Neural progenitor cell (in vitro differentiated cells): ENCODE data around the gene KRTAP5-4. TPM values are rescaled to one million over a fixed set of nuclear protein-coding genes. Genes with fewer than 3 reads are reported as not detected.

ENCODE experiments used
- DNase-seq: peaks from one replicate; pipeline ENCODE4 v3.0.0-alpha.2; 2016; ENCODE audit warnings: low spot score
- H2AFZ ChIP-seq: fragments of 200-600 bp; sonication (generic); replicated peaks from 2 replicates; pipeline ENCODE4 v1.6.1; 2016; ENCODE audit warnings: antibody characterized with exemption
- H3F3A ChIP-seq: fragments of 200-600 bp; sonication (generic); 2 replicates; pipeline ENCODE4 v1.6.1; 2016; ENCODE audit warnings: antibody characterized with exemption, low read depth
- H3K27ac ChIP-seq: fragments of 200-600 bp; sonication (generic); 2 replicates; pipeline ENCODE4 v1.5.1; 2016; ENCODE audit warnings: mild to moderate bottlenecking
- H3K27me3 ChIP-seq: fragments of 200-600 bp; sonication (generic); 2 replicates; pipeline ENCODE4 v1.6.1; 2016; ENCODE audit warnings: mild to moderate bottlenecking, moderate library complexity
- H3K36me3 ChIP-seq: fragments of 200-600 bp; sonication (generic); 2 replicates; pipeline ENCODE4 v1.5.1; 2016
- H3K4me1 ChIP-seq: fragments of 200-600 bp; sonication (generic); 2 replicates; pipeline ENCODE4 v1.6.1; 2016; ENCODE audit warnings: mixed run types
- H3K4me2 ChIP-seq: fragments of 200-600 bp; sonication (generic); 2 replicates; pipeline ENCODE4 v1.6.1; 2016
- H3K4me3 ChIP-seq: fragments of 200-600 bp; sonication (generic); 2 replicates; pipeline ENCODE4 v1.5.1; 2016
- H3K79me2 ChIP-seq: fragments of 200-600 bp; sonication (generic); 2 replicates; pipeline ENCODE4 v1.6.1; 2016; ENCODE audit warnings: low read depth
- H3K9ac ChIP-seq: fragments of 200-600 bp; sonication (generic); 2 replicates; pipeline ENCODE4 v1.6.1; 2016
- H3K9me3 ChIP-seq: fragments of 200-600 bp; sonication (generic); 2 replicates; pipeline ENCODE4 v1.5.1; 2016; ENCODE audit warnings: low read depth
- H4K20me1 ChIP-seq: fragments of 200-600 bp; sonication (generic); 2 replicates; pipeline ENCODE4 v1.6.1; 2016; ENCODE audit warnings: low read depth
- H3K27ac Mint-ChIP-seq: 3 replicates; pipeline ENCODE4 v1.8.0; 2021; ENCODE audit warnings: mixed read lengths
- H3K27me3 Mint-ChIP-seq: 2 replicates; pipeline ENCODE4 v1.8.0; 2022; ENCODE audit warnings: low read depth, mild to moderate bottlenecking, inconsistent platforms, moderate library complexity, mixed read lengths; ENCODE audit not compliant: insufficient read depth
- H3K36me3 Mint-ChIP-seq: 3 replicates; pipeline ENCODE4 v1.8.0; 2021; ENCODE audit warnings: mixed read lengths
- H3K4me1 Mint-ChIP-seq: 3 replicates; pipeline ENCODE4 v1.8.0; 2021; ENCODE audit warnings: mixed read lengths
- H3K4me3 Mint-ChIP-seq: 3 replicates; pipeline ENCODE4 v1.8.0; 2021; ENCODE audit warnings: mild to moderate bottlenecking, moderate library complexity, mixed read lengths
- H3K9me3 Mint-ChIP-seq: 3 replicates; pipeline ENCODE4 v1.8.0; 2020; ENCODE audit warnings: mixed read lengths
- CTCF ChIP-seq: fragments of 200-600 bp; sonication (generic); IDR thresholded peaks from 2 replicates; pipeline ENCODE4 v1.5.1; 2017; ENCODE audit warnings: antibody characterized with exemption, mild to moderate bottlenecking
- EZH2 ChIP-seq: fragments of 200-600 bp; sonication (generic); IDR thresholded peaks from 2 replicates; pipeline ENCODE4 v1.6.1; 2017; ENCODE audit warnings: antibody characterized with exemption, mild to moderate bottlenecking, moderate library complexity
- EZH2phosphoT487 ChIP-seq: fragments of 200-600 bp; sonication (generic); IDR thresholded peaks from 2 replicates; pipeline ENCODE4 v1.6.1; 2017; ENCODE audit warnings: antibody characterized with exemption
- total RNA-seq: library from RNA; depleted of rRNA; stranded (reverse); fragments of >200 nt; gene quantifications from 2 replicates; pipeline ENCODE4 v1.2.3, GENCODE V29; 2015; ENCODE audit warnings: low replicate concordance

KRTAP5-4 gene
- total RNA-seq, 1 donor from 2014 or later, result not detected

DNA sequence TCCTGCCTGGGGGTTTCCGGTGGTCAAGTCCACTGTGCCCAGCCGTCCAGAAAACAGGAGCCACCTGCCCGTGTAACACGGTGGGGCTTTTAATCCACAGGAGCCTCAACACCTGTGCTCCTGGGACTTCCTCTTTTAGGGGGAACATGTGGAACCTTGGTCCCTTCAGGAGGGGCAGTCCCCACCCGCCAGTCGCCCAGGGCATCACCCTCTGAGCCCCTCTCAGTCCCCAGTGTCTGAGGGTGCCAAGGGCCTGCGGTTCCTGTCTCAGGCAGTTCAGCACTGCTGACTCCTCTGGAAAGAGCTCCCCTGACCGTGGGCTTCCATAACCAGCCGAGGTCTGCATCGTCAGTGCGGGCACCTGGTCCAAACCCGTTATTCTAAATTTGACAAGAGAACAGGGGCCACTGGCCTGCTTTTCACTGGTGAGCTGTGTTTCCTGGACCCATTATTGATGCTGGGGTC is 23.5 kb upstream of the KRTAP5-4 start:
- H3K36me3 Mint-ChIP-seq, result no peaks in the 10 kb centered on the region
- H3K27me3 Mint-ChIP-seq, result peaks cover 11% of the 10 kb centered on the region
- H3K27ac ChIP-seq, result no peak overlapping the region
- no peak overlapping the region for H3K27ac Mint-ChIP-seq
- H3K4me1 ChIP-seq, result no peaks in the 10 kb centered on the region
- no peak overlapping the region for H3K4me2 ChIP-seq
- no peaks in the 10 kb centered on the region for H4K20me1 ChIP-seq
- H3K27me3 ChIP-seq, result peaks cover 4% of the 10 kb centered on the region
- H3K9me3 Mint-ChIP-seq, result no peaks in the 10 kb centered on the region
- TF ChIP-seq EZH2phosphoT487, result no peak
- TF ChIP-seq EZH2, result no peak
- no peak for TF ChIP-seq CTCF
- H3K4me3 Mint-ChIP-seq, result no peak overlapping the region
- no peaks in the 10 kb centered on the region for H3K36me3 ChIP-seq
- no peak overlapping the region for H3K9ac ChIP-seq
- no peaks in the 10 kb centered on the region for H3K79me2 ChIP-seq
- no peaks in the 10 kb centered on the region for H3F3A ChIP-seq
- no peaks in the 10 kb centered on the region for H3K4me1 Mint-ChIP-seq
- no peak for DNase-seq
- no peak overlapping the region for H3K4me3 ChIP-seq
- no peak overlapping the region for H2AFZ ChIP-seq
- no peaks in the 10 kb centered on the region for H3K9me3 ChIP-seq

- Mint-ChIP-seq H3K4me3 (no peak overlapping the region), H3K36me3 (no peaks in the 10 kb centered on the region), H3K4me1 (peaks cover 3% of the 10 kb centered on the region), H3K27ac (no peak overlapping the region), H3K27me3 (peaks cover 7% of the 10 kb centered on the region), H3K9me3 (no peaks in the 10 kb centered on the region)
- Histone ChIP-seq H3K79me2 (no peaks in the 10 kb centered on the region), H3K4me2 (no peak overlapping the region), H3K36me3 (no peaks in the 10 kb centered on the region), H3K4me1 (no peaks in the 10 kb centered on the region), H3K9me3 (no peaks in the 10 kb centered on the region), H3K9ac (no peak overlapping the region), H3K4me3 (no peak overlapping the region), H3K27me3 (peaks cover 4% of the 10 kb centered on the region), H2AFZ (no peak overlapping the region), H4K20me1 (no peaks in the 10 kb centered on the region), H3F3A (no peaks in the 10 kb centered on the region), H3K27ac (no peak overlapping the region)
- DNase-seq, result no peak
- TF ChIP-seq CTCF, result no peak
- no peak for TF ChIP-seq EZH2
- no peak for TF ChIP-seq EZH2phosphoT487
Measured at GRCh38 chr11:1644601-1645356, 22.8 kb upstream of the KRTAP5-4 start.

DNA sequence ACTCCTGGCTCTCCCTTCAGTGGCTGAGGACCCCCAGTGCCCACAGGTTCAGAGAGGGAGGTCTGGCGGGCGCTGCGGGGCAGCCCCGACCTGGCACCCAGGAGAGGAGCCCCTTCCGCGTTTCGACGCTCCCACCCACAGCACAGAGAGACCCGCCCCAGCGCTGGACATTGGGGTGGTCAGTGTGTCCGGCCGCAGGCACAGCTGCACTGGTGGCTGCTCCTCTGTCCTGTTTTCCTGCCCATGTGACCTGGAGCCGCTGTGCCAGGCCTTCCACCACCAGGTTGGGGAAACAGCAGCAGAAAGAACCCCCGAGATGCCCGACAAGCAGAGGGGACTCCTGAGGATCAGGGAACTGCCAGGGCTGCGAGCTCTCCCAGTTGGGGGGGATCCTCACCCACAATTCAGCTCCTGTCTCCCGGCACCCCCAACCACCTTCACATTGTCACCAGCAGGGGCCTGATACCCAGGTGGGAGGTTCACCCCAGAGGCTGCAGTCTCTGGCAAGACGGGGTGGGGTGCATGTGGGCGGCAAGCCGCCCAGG is 21.3 kb upstream of the KRTAP5-4 start:
- Histone ChIP-seq H3K27me3 (peaks cover 4% of the 10 kb centered on the region), H3K4me3 (no peak overlapping the region), H3K9ac (no peak overlapping the region), H3K9me3 (no peaks in the 10 kb centered on the region), H3F3A (no peaks in the 10 kb centered on the region), H3K4me2 (no peak overlapping the region), H3K79me2 (no peaks in the 10 kb centered on the region), H4K20me1 (no peaks in the 10 kb centered on the region), H3K27ac (no peak overlapping the region), H3K4me1 (no peaks in the 10 kb centered on the region), H3K36me3 (no peaks in the 10 kb centered on the region), H2AFZ (no peak overlapping the region)
- H3K27me3 Mint-ChIP-seq, result peaks cover 10% of the 10 kb centered on the region
- no peak overlapping the region for H3K4me3 Mint-ChIP-seq
- peaks cover 3% of the 10 kb centered on the region for H3K4me1 Mint-ChIP-seq
- H3K27ac Mint-ChIP-seq, result no peak overlapping the region
- H3K9me3 Mint-ChIP-seq, result no peaks in the 10 kb centered on the region
- H3K36me3 Mint-ChIP-seq, result no peaks in the 10 kb centered on the region
- no peak for DNase-seq
- no peak for TF ChIP-seq CTCF
- no peak for TF ChIP-seq EZH2
- no peak for TF ChIP-seq EZH2phosphoT487
